Measurements from ENCODE around the gene ST7.

GRCh38 chr7:117165656-117166055 is 212.4 kb downstream of the ST7 start:
- no peak for TF ChIP-seq EZH2 (IDR thresholded peaks at IDR 0.05; ENCODE audit: low read length)
- TF ChIP-seq, protein P1, sequence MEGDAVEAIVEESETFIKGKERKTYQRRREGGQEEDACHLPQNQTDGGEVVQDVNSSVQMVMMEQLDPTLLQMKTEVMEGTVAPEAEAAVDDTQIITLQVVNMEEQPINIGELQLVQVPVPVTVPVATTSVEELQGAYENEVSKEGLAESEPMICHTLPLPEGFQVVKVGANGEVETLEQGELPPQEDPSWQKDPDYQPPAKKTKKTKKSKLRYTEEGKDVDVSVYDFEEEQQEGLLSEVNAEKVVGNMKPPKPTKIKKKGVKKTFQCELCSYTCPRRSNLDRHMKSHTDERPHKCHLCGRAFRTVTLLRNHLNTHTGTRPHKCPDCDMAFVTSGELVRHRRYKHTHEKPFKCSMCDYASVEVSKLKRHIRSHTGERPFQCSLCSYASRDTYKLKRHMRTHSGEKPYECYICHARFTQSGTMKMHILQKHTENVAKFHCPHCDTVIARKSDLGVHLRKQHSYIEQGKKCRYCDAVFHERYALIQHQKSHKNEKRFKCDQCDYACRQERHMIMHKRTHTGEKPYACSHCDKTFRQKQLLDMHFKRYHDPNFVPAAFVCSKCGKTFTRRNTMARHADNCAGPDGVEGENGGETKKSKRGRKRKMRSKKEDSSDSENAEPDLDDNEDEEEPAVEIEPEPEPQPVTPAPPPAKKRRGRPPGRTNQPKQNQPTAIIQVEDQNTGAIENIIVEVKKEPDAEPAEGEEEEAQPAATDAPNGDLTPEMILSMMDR (optimal IDR thresholded peaks at IDR 0.05 in 1 of 3, IDR thresholded peaks at IDR 0.05 in 1 of 3, conservative IDR thresholded peaks at IDR 0.05 in 1 of 3; ENCODE audit: extremely low read depth in 1 of 3, insufficient read depth in 2 of 3, low read length in 3 of 3): no peak
